Lower leg skin (tissue), 3 donors: ENCODE results near the gene PDE6A.

Experiments used
- POLR2A ChIP-seq, 2 donors: fragments of 450-650 bp; IDR thresholded peaks; one replicate each; pipeline ENCODE4 v1.6.1; 2016 to 2017; ENCODE audit warnings: antibody characterized with exemption in 2 of 2, mild to moderate bottlenecking in 1 of 2, moderate library complexity in 1 of 2
- TF ChIP-seq, protein P1 (sequence below), 3 donors: fragments of 450-650 bp; IDR thresholded peaks; one replicate each; pipeline ENCODE4 v1.5.1; 2016; ENCODE audit warnings: antibody characterized with exemption in 3 of 3, mild to moderate bottlenecking in 3 of 3, moderate library complexity in 2 of 3

DNA sequence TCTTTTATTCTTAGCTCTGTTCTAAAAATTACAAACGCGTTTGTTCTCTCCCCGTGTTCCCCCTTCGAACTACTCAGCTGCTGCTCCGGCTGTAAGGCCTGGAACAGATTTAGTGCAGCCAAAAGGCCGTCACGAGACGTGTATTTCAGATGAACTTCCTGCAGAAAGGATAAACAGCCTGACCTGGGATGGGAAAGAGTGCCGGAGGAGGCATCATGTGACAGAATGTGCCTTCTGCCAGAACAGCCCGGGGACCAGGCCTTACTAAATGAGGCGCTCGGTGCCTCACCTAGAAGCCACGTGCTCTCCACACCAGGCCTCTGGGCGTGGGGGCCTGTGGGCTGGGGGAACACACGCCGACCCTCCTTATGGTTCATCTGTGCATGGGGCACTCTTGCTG lies 119.7 kb downstream of the PDE6A start:
- TF ChIP-seq, protein P1, sequence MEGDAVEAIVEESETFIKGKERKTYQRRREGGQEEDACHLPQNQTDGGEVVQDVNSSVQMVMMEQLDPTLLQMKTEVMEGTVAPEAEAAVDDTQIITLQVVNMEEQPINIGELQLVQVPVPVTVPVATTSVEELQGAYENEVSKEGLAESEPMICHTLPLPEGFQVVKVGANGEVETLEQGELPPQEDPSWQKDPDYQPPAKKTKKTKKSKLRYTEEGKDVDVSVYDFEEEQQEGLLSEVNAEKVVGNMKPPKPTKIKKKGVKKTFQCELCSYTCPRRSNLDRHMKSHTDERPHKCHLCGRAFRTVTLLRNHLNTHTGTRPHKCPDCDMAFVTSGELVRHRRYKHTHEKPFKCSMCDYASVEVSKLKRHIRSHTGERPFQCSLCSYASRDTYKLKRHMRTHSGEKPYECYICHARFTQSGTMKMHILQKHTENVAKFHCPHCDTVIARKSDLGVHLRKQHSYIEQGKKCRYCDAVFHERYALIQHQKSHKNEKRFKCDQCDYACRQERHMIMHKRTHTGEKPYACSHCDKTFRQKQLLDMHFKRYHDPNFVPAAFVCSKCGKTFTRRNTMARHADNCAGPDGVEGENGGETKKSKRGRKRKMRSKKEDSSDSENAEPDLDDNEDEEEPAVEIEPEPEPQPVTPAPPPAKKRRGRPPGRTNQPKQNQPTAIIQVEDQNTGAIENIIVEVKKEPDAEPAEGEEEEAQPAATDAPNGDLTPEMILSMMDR (IDR thresholded peaks at IDR 0.05), result no peak
- TF ChIP-seq POLR2A (IDR thresholded peaks at IDR 0.05), result no peak
